Ishikawa (cell line): Measurements from ENCODE around the gene COL27A1.

Experiments used
- CEBPB ChIP-seq: IDR thresholded peaks from 2 replicates; pipeline ENCODE4 v1.6.1; 2012
- CREB1 ChIP-seq: IDR thresholded peaks from 2 replicates; pipeline ENCODE4 v1.6.1; 2012; ENCODE audit warnings: low read depth
- EGR1 ChIP-seq: IDR thresholded peaks from 2 replicates; pipeline ENCODE4 v1.6.1; 2012
- EP300 ChIP-seq: IDR thresholded peaks from 2 replicates; pipeline ENCODE4 v1.6.1; 2012; ENCODE audit warnings: borderline replicate concordance
- FOXM1 ChIP-seq: IDR thresholded peaks from 2 replicates; pipeline ENCODE4 v1.6.1; 2012; ENCODE audit warnings: low read depth, borderline replicate concordance
- MAX ChIP-seq: IDR thresholded peaks from 2 replicates; pipeline ENCODE4 v1.6.1; 2012
- NFIC ChIP-seq: IDR thresholded peaks from 2 replicates; pipeline ENCODE4 v1.6.1; 2012
- RAD21 ChIP-seq: IDR thresholded peaks from 2 replicates; pipeline ENCODE4 v1.6.1; 2012; ENCODE audit warnings: low read depth
- REST ChIP-seq: IDR thresholded peaks from 2 replicates; pipeline ENCODE4 v1.6.1; 2012; ENCODE audit warnings: low read depth, mild to moderate bottlenecking
- TAF1 ChIP-seq: IDR thresholded peaks from 2 replicates; pipeline ENCODE4 v1.6.1; 2012; ENCODE audit warnings: low read depth, mild to moderate bottlenecking
- TCF12 ChIP-seq: IDR thresholded peaks from 2 replicates; pipeline ENCODE4 v1.6.1; 2012; ENCODE audit warnings: low read depth
- TEAD4 ChIP-seq: IDR thresholded peaks from 2 replicates; pipeline ENCODE4 v1.6.1; 2012
- USF1 ChIP-seq: IDR thresholded peaks from 2 replicates; pipeline ENCODE4 v1.6.1; 2012
- YY1 ChIP-seq: IDR thresholded peaks from 2 replicates; pipeline ENCODE4 v1.6.1; 2012; ENCODE audit warnings: low read depth
- ZBTB7A ChIP-seq: IDR thresholded peaks from 2 replicates; pipeline ENCODE4 v1.6.1; 2012; ENCODE audit warnings: low read depth

The COL27A1 gene

GRCh38 chr9:114207845-114208244, 52.5 kb downstream of the COL27A1 start:
- TF ChIP-seq REST: no peak
- TF ChIP-seq CEBPB: no peak
- no peak for TF ChIP-seq TEAD4
- TF ChIP-seq YY1: no peak
- no peak for TF ChIP-seq NFIC
- no peak for TF ChIP-seq TCF12
- TF ChIP-seq EGR1: no peak
- no peak for TF ChIP-seq FOXM1
- TF ChIP-seq RAD21: no peak
- no peak for TF ChIP-seq TAF1
- no peak for TF ChIP-seq ZBTB7A
- no peak for TF ChIP-seq USF1
- no peak for TF ChIP-seq CREB1
- no peak for TF ChIP-seq EP300
- no peak for TF ChIP-seq MAX

GRCh38 chr9:114209151-114209550, 53.8 kb downstream of the COL27A1 start:
- no peak for TF ChIP-seq RAD21
- no peak for TF ChIP-seq TAF1
- TF ChIP-seq YY1: no peak
- TF ChIP-seq USF1: no peak
- TF ChIP-seq CEBPB: no peak
- no peak for TF ChIP-seq EGR1
- no peak for TF ChIP-seq NFIC
- no peak for TF ChIP-seq CREB1
- TF ChIP-seq FOXM1: no peak
- TF ChIP-seq TEAD4: no peak
- TF ChIP-seq ZBTB7A: no peak
- TF ChIP-seq TCF12: no peak
- no peak for TF ChIP-seq MAX
- TF ChIP-seq EP300: no peak
- no peak for TF ChIP-seq REST

GRCh38 chr9:114210136-114210535, 54.8 kb downstream of the COL27A1 start:
- TF ChIP-seq TEAD4: no peak
- no peak for TF ChIP-seq YY1
- no peak for TF ChIP-seq FOXM1
- TF ChIP-seq EP300: no peak
- no peak for TF ChIP-seq TCF12
- no peak for TF ChIP-seq RAD21
- TF ChIP-seq EGR1: no peak
- TF ChIP-seq TAF1: no peak
- no peak for TF ChIP-seq NFIC
- no peak for TF ChIP-seq MAX
- TF ChIP-seq CEBPB: no peak
- no peak for TF ChIP-seq REST
- no peak for TF ChIP-seq ZBTB7A

- TF ChIP-seq USF1 (no peak), NFIC (no peak), RAD21 (no peak), MAX (no peak), CEBPB (no peak), CREB1 (no peak), TCF12 (no peak), TEAD4 (no peak), EP300 (no peak), REST (no peak), EGR1 (no peak), TAF1 (no peak), YY1 (no peak), ZBTB7A (no peak), FOXM1 (no peak)
These were observed 55.4 kb downstream of the COL27A1 start for GRCh38 chr9:114210691-114211276.
